NCI-H226 (cell line): Measurements from ENCODE around the gene SNX32.

Experiments used
- DNase-seq: peaks from one replicate; pipeline ENCODE4 v3.0.0-alpha.2; 2015

Gene SNX32

GRCh38 chr11:65833297-65834030 lies at the start of gene SNX32:
TSS of gene SNX32 (plus strand) at chr11:65833963. CDS start at chr11:65834066, 103 bp downstream.
- DNase-seq, result peak; percentile 75

DNA sequence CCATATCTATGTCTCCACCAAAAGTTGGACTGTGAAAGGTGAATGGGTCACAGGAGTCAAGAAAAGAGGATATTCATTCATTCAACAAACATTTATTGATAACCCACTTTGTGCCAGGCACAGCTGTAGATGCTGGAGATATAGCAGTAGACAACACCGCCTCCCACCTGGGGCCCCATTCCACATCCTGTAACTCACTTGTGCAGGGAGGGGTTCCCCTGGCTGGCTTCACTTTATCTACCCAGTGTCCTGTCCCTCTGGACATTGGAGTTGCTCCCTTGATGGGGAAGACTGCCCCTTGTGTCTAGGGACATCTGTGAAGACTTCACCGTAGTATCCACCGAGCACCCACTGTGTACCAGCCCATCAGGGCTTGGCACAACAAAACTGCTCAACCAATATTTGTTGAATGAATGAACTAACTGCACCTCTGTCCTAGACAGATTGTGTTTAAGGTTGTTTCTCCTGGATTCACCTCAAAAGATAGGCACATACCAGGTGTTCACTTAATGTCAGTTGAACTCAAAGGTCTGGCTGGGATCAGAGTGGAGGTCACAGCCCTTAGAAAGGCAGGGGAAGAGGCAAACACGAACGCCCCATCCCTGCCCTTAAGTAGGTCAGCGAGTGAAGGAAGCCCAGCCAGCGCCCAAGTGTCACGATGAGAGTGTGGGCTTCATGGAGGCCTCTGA lies 48.3 kb upstream of the SNX32 start:
- DNase-seq, result no peak

DNA sequence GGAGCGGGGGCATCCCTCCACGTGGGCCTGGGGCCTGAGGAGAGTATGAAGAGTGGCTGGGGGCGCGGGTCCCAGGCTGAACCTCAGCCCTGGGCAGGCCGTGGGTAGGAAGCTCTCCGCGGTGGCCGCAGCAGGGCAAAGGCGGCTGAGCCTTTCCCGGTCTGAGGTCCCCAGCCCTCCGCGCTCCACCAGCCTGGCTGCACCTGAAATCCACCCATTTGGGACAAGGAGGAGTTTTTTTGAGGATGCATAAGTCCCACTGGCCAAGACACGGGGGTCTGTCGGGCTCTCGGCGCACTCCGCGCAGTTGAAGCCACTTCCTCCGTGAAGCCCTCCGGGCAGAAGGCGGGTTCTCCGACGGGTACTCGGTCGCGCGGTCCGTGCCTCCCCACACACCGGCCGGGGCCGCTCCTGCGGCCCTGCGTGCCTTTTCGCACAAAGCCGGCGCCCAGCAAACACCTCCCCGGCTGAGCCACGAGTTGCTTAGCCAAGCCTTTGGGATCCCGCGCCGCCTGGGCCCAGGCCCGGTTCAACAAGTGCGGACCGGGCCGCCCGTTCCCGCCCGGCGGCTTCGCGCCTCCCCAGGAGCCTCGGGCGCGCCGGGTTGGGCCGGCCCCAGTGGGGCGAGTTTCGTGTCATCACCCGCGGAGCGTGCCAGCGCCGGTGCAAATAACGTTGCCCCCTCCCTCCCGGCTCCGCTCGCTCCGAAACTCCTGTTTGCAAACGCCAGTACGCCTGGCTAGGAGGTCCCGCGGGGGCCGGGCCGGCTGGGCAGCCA lies 47.6 kb upstream of the SNX32 start:
- DNase-seq, result no peak

GRCh38 chr11:65786786-65787636 lies 46.8 kb upstream of the SNX32 start, which contains the start of gene OVOL1:
TSS of gene OVOL1 (plus strand) at chr11:65787063. CDS start at chr11:65787374, 311 bp downstream.
- no peak for DNase-seq

GRCh38 chr11:65787649-65788622 lies 45.8 kb upstream of the SNX32 start:
- no peak for DNase-seq

GRCh38 chr11:65788821-65789220 lies 44.9 kb upstream of the SNX32 start:
- DNase-seq, result no peak

GRCh38 chr11:65789230-65790103 lies 44.3 kb upstream of the SNX32 start:
- no peak for DNase-seq

DNA sequence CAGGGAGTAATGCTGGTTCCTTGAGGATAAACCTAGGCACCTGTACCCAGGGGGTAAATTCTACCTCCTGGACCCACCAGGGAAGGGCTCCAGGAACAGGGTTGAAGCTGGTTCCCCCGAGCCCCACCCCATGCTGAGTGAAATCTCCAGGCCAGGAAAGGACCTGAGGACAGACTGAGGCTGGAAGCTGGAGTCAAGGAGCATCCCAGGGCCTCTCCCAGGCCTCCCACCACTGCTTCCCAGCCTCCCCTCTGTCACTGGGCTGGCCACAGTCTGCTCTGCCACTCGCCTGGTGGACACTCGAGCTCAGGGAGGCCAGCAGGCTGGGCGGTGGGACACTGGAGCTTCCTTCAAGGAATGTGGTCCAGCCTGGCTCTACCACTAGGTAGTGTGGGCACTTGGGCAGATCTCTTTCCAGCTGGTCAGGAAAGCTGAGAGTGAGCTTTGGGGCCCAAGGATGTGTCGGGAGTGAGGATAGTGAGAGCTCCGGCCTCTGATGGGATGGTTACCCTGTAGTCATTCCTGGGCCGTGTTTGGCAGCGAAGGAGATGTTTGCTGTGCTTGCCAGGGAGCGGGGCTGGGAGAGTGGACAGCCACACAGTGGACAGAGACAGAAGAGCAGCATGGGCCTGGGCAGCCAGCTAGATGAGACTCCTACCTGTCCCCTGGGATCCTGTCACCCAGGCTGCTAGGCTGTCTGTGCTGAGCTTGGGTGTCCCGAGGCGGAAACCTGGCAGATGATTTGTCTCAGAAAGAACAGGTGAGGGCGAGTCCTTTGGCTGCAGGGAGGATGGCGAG lies 43.5 kb upstream of the SNX32 start:
- no peak for DNase-seq

DNA sequence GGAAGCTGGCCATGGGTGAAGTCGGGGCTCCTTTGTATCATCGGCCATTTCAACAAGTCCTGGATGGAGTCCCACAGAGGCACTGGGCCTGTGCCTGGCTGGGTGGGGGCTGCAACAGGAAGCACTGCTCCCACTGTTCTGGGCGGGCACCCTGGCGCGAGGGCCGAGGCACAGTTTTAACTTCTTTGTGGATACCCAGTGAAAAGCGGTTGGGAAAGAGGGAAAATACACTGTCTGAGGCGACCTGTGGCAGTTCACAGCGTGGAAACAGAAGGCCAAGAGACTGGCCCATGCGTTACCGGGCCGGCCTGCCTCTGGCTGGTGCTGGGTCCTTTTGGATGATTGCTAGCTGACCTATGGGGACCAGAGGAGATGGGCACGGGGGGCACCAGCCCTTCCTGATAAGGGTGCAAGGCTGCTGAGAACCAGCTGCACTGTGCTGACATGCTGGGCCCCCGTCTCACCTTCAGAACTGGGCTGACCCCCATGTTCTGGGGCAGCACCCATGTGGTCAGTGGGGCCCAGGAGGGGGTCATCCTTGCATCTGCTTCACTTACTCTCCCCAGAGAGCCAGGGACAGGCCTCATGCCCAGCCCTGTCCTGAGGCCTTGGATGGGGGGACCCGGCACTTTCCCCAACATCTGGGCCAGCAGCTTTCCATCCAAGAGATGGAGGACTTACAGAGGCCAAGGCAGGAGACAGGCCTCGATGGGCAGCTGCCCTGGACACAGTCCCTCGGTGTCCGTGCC lies 42.7 kb upstream of the SNX32 start:
- no peak for DNase-seq

DNA sequence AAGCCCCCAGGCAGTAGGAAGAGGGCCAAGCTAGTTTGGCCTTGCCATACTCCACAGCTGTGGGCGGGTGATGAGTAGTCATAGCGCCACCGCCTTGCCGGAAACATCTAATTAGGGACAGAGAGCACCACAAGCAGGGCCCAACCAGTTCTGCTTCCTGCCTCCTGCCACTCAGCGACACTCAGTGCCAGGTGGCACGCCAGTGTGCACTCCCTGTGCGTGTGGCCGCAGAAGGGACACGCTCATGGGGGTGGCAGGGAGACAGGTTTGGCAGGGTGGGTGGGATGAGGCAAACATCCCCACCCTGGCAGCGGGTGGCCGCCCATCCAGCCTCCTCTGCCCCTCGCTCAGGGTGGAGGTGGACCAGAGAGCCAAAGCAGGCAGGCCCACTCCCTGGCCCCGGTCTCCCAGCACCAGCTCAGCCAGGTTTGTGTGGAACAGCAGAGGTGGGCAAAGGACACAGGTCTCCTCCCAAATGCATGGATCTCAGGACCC lies 42.0 kb upstream of the SNX32 start:
- DNase-seq, result no peak

- DNase-seq, result no peak
These were observed 41.3 kb upstream of the SNX32 start for GRCh38 chr11:65792456-65792855.

GRCh38 chr11:65793144-65793581 lies 40.6 kb upstream of the SNX32 start:
- DNase-seq, result no peak

DNA sequence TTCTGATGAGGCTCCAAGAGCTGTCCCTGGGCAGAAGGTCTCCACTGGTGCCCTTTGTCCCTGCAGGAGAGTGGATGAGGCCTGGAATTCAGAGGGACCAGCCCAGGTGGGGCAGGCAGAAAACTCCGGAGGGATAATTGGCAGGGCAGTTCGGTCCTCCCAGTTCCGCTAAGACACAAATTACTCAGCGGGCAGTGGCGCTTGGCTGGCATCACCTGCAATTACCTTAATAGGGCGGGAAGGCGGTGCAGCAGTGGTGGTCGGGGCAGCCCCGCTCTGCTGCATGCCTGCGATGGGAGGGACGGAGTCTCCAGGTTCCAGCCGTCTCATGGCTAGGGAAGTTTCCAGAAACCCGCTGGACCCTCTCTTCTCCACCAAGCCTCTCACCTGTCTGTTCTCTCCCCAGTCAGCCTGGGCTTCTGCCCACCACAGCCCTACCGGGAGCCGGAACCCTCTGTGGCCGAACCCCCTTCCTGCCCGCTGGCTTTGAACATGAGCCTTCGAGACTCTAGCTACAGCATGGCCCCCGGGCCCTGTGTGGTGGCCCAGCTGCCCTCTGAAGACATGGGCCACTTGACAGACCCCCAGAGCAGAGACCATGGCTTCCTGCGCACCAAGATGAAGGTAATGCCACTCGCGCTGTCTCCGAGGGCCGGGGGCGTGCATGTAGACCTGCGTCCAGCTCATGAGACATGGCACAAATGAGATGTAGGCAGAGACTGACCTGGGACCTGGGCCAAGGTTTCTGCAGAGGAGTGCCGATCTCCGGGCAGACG lies 40.0 kb upstream of the SNX32 start:
- DNase-seq, result no peak

DNA sequence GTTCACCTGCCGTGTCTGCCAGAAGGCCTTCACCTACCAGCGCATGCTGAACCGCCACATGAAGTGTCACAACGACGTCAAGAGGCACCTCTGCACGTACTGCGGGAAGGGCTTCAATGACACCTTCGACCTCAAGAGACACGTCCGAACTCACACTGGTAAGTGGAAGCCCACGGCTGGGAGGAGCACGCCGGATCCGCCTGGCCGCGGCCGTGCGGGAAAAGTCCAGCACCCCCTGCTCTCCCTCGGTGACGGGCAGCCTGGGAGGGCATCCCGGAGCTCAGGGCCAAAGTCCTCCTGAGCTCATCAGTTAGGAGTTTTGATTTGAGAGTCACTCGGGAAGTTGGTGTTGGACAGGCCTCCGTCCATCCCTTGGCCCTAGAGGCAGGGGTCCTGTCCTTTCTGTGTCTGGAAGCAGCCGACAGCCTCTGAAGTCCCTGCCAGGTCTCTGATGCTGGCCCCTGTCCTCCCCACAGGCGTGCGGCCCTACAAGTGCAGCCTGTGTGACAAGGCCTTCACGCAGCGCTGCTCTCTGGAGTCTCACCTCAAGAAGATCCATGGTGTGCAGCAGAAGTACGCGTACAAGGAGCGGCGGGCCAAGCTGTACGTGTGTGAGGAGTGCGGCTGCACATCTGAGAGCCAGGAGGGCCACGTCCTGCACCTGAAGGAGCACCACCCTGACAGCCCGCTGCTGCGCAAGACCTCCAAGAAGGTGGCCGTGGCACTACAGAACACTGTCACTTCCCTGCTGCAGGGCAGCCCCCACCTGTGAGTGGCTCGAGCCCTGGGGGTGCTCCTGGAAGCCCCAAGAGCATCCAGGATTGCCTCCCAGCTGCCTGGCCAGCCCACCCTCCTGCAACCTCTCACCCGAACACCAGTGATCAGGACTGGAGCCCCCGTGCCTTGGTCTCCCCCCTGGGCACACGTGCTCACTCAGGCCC lies 38.9 kb upstream of the SNX32 start:
- no peak for DNase-seq

GRCh38 chr11:65796726-65797601 lies 36.8 kb upstream of the SNX32 start:
- DNase-seq, result no peak
